Panc1 (cell line): Measurements from ENCODE around the gene TBC1D10A. TPM values are rescaled to one million over a fixed set of nuclear protein-coding genes. Genes with fewer than 3 reads are reported as not detected.
A peak's percentile ranks its signal among the peaks of the same experiment; 100 is the strongest.

Experiments used
- ATAC-seq: fragments of 200-7000 bp; cut with Tn5 transposase; 2 replicates; pipeline ENCODE4 v1.9.1; 2020; ENCODE audit warnings: mild to moderate bottlenecking, moderate library complexity
- BruUV-seq: library from RNA; stranded (reverse); fragments of 400-500 nt; replicated peaks from 2 replicates; lab custom pipeline; 2021; lab: Mats Ljungman, UMichigan
- CTCF ChIA-PET: fragments of 300-600 bp; sonication (Branson Sonifier 250); formaldehyde crosslinking; loops from one replicate; lab custom pipeline; 2022; ENCODE audit warnings: antibody characterized with exemption; lab: Charles Lee
- POLR2A ChIA-PET: fragments of 300-600 bp; sonication (Branson Sonifier 250); formaldehyde crosslinking; loops from one replicate; lab custom pipeline; 2022; ENCODE audit warnings: antibody characterized with exemption; lab: Charles Lee
- DNase-seq: peaks from one replicate; pipeline ENCODE4 v3.0.0-alpha.2; 2010; ENCODE audit warnings: low read depth, low spot score
- H3K27ac ChIP-seq: 2 replicates; pipeline ENCODE4 v1.5.1; 2011; ENCODE audit warnings: mild to moderate bottlenecking, low read length, inconsistent platforms
- H3K27me3 ChIP-seq: fragments of 200-500 bp; sonication (Bioruptor generic); 2 replicates; pipeline ENCODE4 v1.6.0; 2014; ENCODE audit warnings: low read length, inconsistent platforms; ENCODE audit not compliant: control insufficient read depth, insufficient read depth
- H3K36me3 ChIP-seq: fragments of 200-500 bp; sonication (Bioruptor generic); 2 replicates; pipeline ENCODE4 v1.5.1; 2014; ENCODE audit warnings: inconsistent platforms, mild to moderate bottlenecking, low read length, moderate library complexity; ENCODE audit not compliant: control insufficient read depth, insufficient read depth
- H3K4me1 ChIP-seq: 2 replicates; pipeline ENCODE4 v1.5.1; 2011; ENCODE audit warnings: inconsistent platforms, mild to moderate bottlenecking, low read length, moderate library complexity; ENCODE audit not compliant: control insufficient read depth, insufficient read depth
- H3K4me3 ChIP-seq, 2 experiments: 2 replicates each; pipeline ENCODE4 v1.5.1; 2011 to 2012; ENCODE audit warnings: low read depth in 2 of 2, low read length in 2 of 2, mild to moderate bottlenecking in 2 of 2, inconsistent platforms in 1 of 2, moderate library complexity in 1 of 2
- H3K9me3 ChIP-seq: fragments of 200-500 bp; sonication (Bioruptor generic); 2 replicates; pipeline ENCODE4 v1.5.1; 2014; ENCODE audit warnings: low read depth, mild to moderate bottlenecking, inconsistent platforms, low read length, moderate library complexity; ENCODE audit not compliant: control insufficient read depth, insufficient read depth
- CTCF ChIP-seq: fragments of 450-650 bp; IDR thresholded peaks from 2 replicates; pipeline ENCODE4 v1.5.1; 2017; ENCODE audit warnings: mild to moderate bottlenecking
- POLR2AphosphoS5 ChIP-seq: IDR thresholded peaks from 2 replicates; pipeline ENCODE4 v1.6.1; 2012; ENCODE audit warnings: mild to moderate bottlenecking, low read depth, low read length, moderate library complexity
- SIN3A ChIP-seq: IDR thresholded peaks from 2 replicates; pipeline ENCODE4 v1.6.1; 2012; ENCODE audit warnings: low read depth, mild to moderate bottlenecking, low read length, moderate library complexity, borderline replicate concordance; ENCODE audit not compliant: insufficient read depth
- TCF7L2 ChIP-seq: IDR thresholded peaks from 2 replicates; pipeline ENCODE4 v1.6.1; 2011; ENCODE audit warnings: mild to moderate bottlenecking, low read depth, low read length, inconsistent platforms
- in situ Hi-C: cut with HindIII; loops from 2 replicates; pipeline ENCODE4 v1.10.0; 2016; ENCODE audit warnings: low sequenced_read_pairs, low pct_unique_long_range_greater_than_20kb
- intact Hi-C: fragments of 100-400 bp; cut with micrococcal nuclease; formaldehyde crosslinking; loops from one replicate; pipeline ENCODE4 v1.10.0; 2022; ENCODE audit not compliant: unreplicated experiment
- total RNA-seq: library from RNA; stranded (reverse); gene quantifications from one replicate; pipeline ENCODE4 v1.2.1, GENCODE V29; 2021; ENCODE audit not compliant: unreplicated experiment
- TF ChIP-seq, protein P1 (sequence below), 2 experiments: IDR thresholded peaks; 2 replicates each; pipeline ENCODE4 v1.6.1; 2011 to 2012; ENCODE audit warnings: low read depth in 2 of 2, control low read depth in 1 of 2, low read length in 1 of 2, mild to moderate bottlenecking in 1 of 2, moderate library complexity in 1 of 2; ENCODE audit not compliant: insufficient read depth in 1 of 2

TBC1D10A gene
- total RNA-seq, 1 experiment from 2014 or later = 14.9 TPM

DNA sequence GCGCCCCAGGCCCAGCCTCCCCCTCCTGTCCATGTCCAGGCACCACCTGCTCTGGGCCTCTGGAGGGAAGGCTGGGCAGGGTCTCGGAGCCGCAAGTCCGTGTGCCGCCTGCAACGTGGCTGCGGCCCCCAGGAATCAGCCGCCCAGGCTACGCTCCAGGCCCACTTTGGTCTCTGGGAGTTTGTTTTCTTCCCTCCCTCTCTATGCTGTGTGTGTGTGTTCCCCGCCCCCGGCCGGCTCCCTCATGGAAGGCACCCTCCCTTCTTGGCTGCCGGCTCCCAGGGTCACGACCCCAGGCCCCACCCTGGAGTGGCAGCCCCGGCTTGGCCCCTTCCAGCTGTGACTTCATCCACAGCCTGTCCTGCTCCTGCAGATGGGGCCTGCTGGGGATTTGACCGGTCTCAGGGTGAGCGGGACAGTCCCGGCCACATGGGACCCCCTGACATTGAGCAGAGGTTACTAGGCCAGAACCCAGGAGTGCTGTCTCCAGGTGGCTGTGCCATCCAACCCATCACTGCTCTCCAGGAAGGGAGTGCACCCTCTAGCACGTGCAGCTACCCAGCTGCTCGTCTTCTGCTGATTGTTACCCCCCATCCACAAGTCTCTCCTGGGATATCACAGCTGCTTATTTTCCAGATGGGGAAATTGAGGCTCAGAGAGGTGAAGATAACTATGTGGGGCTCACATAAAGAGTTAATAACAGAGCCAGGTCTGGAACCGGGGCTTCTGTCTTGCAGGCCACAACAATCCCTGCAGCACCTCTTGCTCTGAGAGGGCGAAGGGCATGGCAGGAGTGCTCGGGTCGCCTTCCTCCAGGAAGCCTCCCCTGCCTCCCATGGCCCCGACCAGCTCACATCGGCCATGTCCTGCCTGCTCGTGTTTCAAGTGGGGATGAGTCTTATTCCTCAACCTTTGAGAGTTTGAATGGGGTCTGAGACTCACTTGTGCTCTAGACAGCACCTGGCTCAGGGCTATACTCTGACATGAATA, 77.4 kb downstream of the TBC1D10A start:
- POLR2A ChIA-PET = no interaction called here
- peak overlapping the region; percentile 95 for H3K27ac ChIP-seq
- TF ChIP-seq POLR2AphosphoS5 = peak; percentile 41; the same call in 1 of the 2 replicates
- no peak for TF ChIP-seq SIN3A
- no peak for TF ChIP-seq TCF7L2
- TF ChIP-seq, protein P1, sequence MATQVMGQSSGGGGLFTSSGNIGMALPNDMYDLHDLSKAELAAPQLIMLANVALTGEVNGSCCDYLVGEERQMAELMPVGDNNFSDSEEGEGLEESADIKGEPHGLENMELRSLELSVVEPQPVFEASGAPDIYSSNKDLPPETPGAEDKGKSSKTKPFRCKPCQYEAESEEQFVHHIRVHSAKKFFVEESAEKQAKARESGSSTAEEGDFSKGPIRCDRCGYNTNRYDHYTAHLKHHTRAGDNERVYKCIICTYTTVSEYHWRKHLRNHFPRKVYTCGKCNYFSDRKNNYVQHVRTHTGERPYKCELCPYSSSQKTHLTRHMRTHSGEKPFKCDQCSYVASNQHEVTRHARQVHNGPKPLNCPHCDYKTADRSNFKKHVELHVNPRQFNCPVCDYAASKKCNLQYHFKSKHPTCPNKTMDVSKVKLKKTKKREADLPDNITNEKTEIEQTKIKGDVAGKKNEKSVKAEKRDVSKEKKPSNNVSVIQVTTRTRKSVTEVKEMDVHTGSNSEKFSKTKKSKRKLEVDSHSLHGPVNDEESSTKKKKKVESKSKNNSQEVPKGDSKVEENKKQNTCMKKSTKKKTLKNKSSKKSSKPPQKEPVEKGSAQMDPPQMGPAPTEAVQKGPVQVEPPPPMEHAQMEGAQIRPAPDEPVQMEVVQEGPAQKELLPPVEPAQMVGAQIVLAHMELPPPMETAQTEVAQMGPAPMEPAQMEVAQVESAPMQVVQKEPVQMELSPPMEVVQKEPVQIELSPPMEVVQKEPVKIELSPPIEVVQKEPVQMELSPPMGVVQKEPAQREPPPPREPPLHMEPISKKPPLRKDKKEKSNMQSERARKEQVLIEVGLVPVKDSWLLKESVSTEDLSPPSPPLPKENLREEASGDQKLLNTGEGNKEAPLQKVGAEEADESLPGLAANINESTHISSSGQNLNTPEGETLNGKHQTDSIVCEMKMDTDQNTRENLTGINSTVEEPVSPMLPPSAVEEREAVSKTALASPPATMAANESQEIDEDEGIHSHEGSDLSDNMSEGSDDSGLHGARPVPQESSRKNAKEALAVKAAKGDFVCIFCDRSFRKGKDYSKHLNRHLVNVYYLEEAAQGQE (IDR thresholded peaks at IDR 0.05; ENCODE audit: insufficient read depth in 1 of 2, low read depth in 2 of 2, low read length in 1 of 2) = no peak
- CTCF ChIA-PET = no interaction called here
- intact Hi-C loops (loop anchor here (5.0 kb wide), 1 partner anchor 37 kb away; no protein-coding TSS in a partner anchor), in situ Hi-C loops (no loop called here)
- no peaks in the 10 kb centered on the region for H3K27me3 ChIP-seq
- ATAC-seq (no peak), DNase-seq (no peak)
- H3K36me3 ChIP-seq = no peaks in the 10 kb centered on the region
- no peaks in the 10 kb centered on the region for H3K9me3 ChIP-seq
- peaks cover 82% of the 10 kb centered on the region for H3K4me1 ChIP-seq
- BruUV-seq = no TSS peak
- no peak overlapping the region for H3K4me3 ChIP-seq

GRCh38 chr22:30248484-30248883, 78.3 kb downstream of the TBC1D10A start:
- TF ChIP-seq TCF7L2 = no peak
- no peak for TF ChIP-seq CTCF
- TF ChIP-seq, protein P1 (IDR thresholded peaks at IDR 0.05; ENCODE audit: insufficient read depth in 1 of 2, low read depth in 2 of 2, low read length in 1 of 2) = no peak
- TF ChIP-seq POLR2AphosphoS5 = no peak
- no peak for TF ChIP-seq SIN3A
- Histone ChIP-seq H3K27me3 (no peaks in the 10 kb centered on the region), H3K4me1 (peaks cover 73% of the 10 kb centered on the region), H3K4me3 (no peak overlapping the region), H3K36me3 (no peaks in the 10 kb centered on the region; the same call in 1 of the 2 replicates), H3K9me3 (no peaks in the 10 kb centered on the region), H3K27ac (peak overlapping the region; percentile 95)
- BruUV-seq = no TSS peak
- ChIA-PET CTCF (no interaction called here), POLR2A (no interaction called here)
- in situ Hi-C loops (no loop called here), intact Hi-C loops (loop anchor here (5.0 kb wide), 1 partner anchor 36 kb away; no protein-coding TSS in a partner anchor)
- DNase-seq (no peak), ATAC-seq (no peak)
